Measurements from ENCODE around the gene VSIG4. TPM values are rescaled to one million over a fixed set of nuclear protein-coding genes. Genes with fewer than 3 reads are reported as not detected.

The VSIG4 gene
- total and polyA plus RNA-seq, 2 donors (not counting 1 experiment from before 2014, with no cell fraction given): 0.09 TPM; not detected in 1

GRCh38 chrX:66012094-66012534 lies 27.8 kb downstream of the VSIG4 start:
- peak overlapping the region; percentile 78 for H3K4me2 ChIP-seq (replicated peaks; ENCODE audit: low read depth, low read length, poor library complexity, severe bottlenecking)
- no peaks in the 10 kb centered on the region for H3K9me3 ChIP-seq (ENCODE audit: control extremely low read depth in 1 of 3, control insufficient read depth in 2 of 3, insufficient read depth in 1 of 3, low read length in 2 of 3)
- no peaks in the 10 kb centered on the region for H3K27me3 ChIP-seq (replicated peaks in 1 of 4; ENCODE audit: control extremely low read depth in 1 of 4, control insufficient read depth in 3 of 4, insufficient read depth in 4 of 4, low read length in 3 of 4)
- ChIA-PET CTCF (interaction anchor here (1.2 kb wide), 1 partner anchor 25 kb away, joined by 3 read pairs; no protein-coding TSS in a partner anchor), POLR2A (no interaction called here)
- peak overlapping the region; percentile 9 for H2AFZ ChIP-seq (ENCODE audit: insufficient read depth, low read depth, low read length, poor library complexity, severe bottlenecking)
- no peak for ATAC-seq (ENCODE audit: low read depth)
- peak overlapping the region in 1 of 5 experiments; percentile 12 for H3K4me3 ChIP-seq (ENCODE audit: control extremely low read depth in 1 of 5, extremely low read depth in 1 of 5, insufficient read depth in 1 of 5, low read depth in 2 of 5, low read length in 4 of 5)
- H3K79me2 ChIP-seq (ENCODE audit: control insufficient read depth, insufficient read depth, low read length): peaks cover 14% of the 10 kb centered on the region
- peaks cover 69 to 86% of the 10 kb centered on the region in 2 donors for H3K4me1 ChIP-seq (ENCODE audit: control insufficient read depth in 2 of 2, insufficient read depth in 2 of 2, low read length in 2 of 2)
- H4K20me1 ChIP-seq (ENCODE audit: control insufficient read depth, insufficient read depth, low read length, poor library complexity, severe bottlenecking): no peaks in the 10 kb centered on the region
- no CpG with 5 or more reads among the region's 1 CpG for WGBS (ENCODE audit: insufficient coverage)
- H3K36me3 ChIP-seq (replicated peaks in 1 of 2; ENCODE audit: control extremely low read depth in 1 of 2, control insufficient read depth in 1 of 2, extremely low read depth in 1 of 2, insufficient read depth in 2 of 2, low read length in 1 of 2): no peaks in the 10 kb centered on the region
- Mint-ChIP-seq H3K4me1 (peaks cover 72% of the 10 kb centered on the region), H3K27me3 (no peaks in the 10 kb centered on the region), H3K4me3 (peak overlapping the region; percentile 63), H3K27ac (peak overlapping the region; percentile 95), H3K9me3 (ENCODE audit: insufficient read depth) (no peaks in the 10 kb centered on the region)
- DNase-seq: no peak
- H3K9ac ChIP-seq (ENCODE audit: low read length): no peak overlapping the region
- TF ChIP-seq CTCF (IDR thresholded peaks at IDR 0.05) (no peak), EZH2 (IDR thresholded peaks at IDR 0.05; ENCODE audit: borderline replicate concordance, insufficient read depth, low read depth, low read length, poor library complexity, severe bottlenecking) (no peak)
- H3K27ac ChIP-seq (ENCODE audit: low read length in 2 of 2): peak overlapping the region; percentile 72 to 80
- intact Hi-C loops (cut with micrococcal nuclease): loop anchor here (10.0 kb wide), 1 partner anchor 117 kb away; no protein-coding TSS in a partner anchor

- Mint-ChIP-seq H3K27ac (peak overlapping the region; percentile 56), H3K27me3 (no peaks in the 10 kb centered on the region), H3K4me1 (peaks cover 81% of the 10 kb centered on the region), H3K9me3 (ENCODE audit: insufficient read depth) (peaks cover 3% of the 10 kb centered on the region), H3K4me3 (no peak overlapping the region)
- Histone ChIP-seq H3K36me3 (replicated peaks in 1 of 2; ENCODE audit: control extremely low read depth in 1 of 2, control insufficient read depth in 1 of 2, extremely low read depth in 1 of 2, insufficient read depth in 2 of 2, low read length in 1 of 2) (no peaks in the 10 kb centered on the region), H3K9ac (ENCODE audit: low read length) (no peak overlapping the region), H3K27ac (ENCODE audit: low read length in 2 of 2) (no peak overlapping the region), H3K4me3 (ENCODE audit: control extremely low read depth in 1 of 5, extremely low read depth in 1 of 5, insufficient read depth in 1 of 5, low read depth in 2 of 5, low read length in 4 of 5) (no peak overlapping the region), H4K20me1 (ENCODE audit: control insufficient read depth, insufficient read depth, low read length, poor library complexity, severe bottlenecking) (no peaks in the 10 kb centered on the region), H2AFZ (ENCODE audit: insufficient read depth, low read depth, low read length, poor library complexity, severe bottlenecking) (no peak overlapping the region), H3K4me2 (replicated peaks; ENCODE audit: low read depth, low read length, poor library complexity, severe bottlenecking) (no peak overlapping the region), H3K4me1 (ENCODE audit: control insufficient read depth in 2 of 2, insufficient read depth in 2 of 2, low read length in 2 of 2) (peaks cover 80% of the 10 kb centered on the region in 2 donors), H3K9me3 (ENCODE audit: control extremely low read depth in 1 of 3, control insufficient read depth in 2 of 3, insufficient read depth in 1 of 3, low read length in 2 of 3) (no peaks in the 10 kb centered on the region), H3K27me3 (replicated peaks in 1 of 4; ENCODE audit: control extremely low read depth in 1 of 4, control insufficient read depth in 3 of 4, insufficient read depth in 4 of 4, low read length in 3 of 4) (no peaks in the 10 kb centered on the region), H3K79me2 (ENCODE audit: control insufficient read depth, insufficient read depth, low read length) (no peaks in the 10 kb centered on the region)
- WGBS (ENCODE audit: insufficient coverage): no CpG with 5 or more reads among the region's 3 CpGs
- TF ChIP-seq EZH2 (IDR thresholded peaks at IDR 0.05; ENCODE audit: borderline replicate concordance, insufficient read depth, low read depth, low read length, poor library complexity, severe bottlenecking) (no peak), CTCF (IDR thresholded peaks at IDR 0.05) (no peak)
- CTCF ChIA-PET: interaction anchor here (1.6 kb wide), 1 partner anchor 37 kb away, joined by 3 read pairs; no protein-coding TSS in a partner anchor
- ATAC-seq (ENCODE audit: low read depth) (no peak), DNase-seq (no peak)
- POLR2A ChIA-PET: no interaction called here
- intact Hi-C loops (cut with micrococcal nuclease): no loop called here
Observed at GRCh38 chrX:66009231-66009845, 30.5 kb downstream of the VSIG4 start.
